ENCODE measurements around the gene CRB1. TPM values are rescaled to one million over a fixed set of nuclear protein-coding genes. Genes with fewer than 3 reads are reported as not detected.
"Not testable (repeated sequence)": the region's sequence is repeated elsewhere in the genome, so short reads cannot be mapped to it uniquely, and the experiment has no call there.

Gene CRB1
- total and polyA plus RNA-seq, 2 donors from 2014 or later: 0.16 to 1.2 TPM

DNA sequence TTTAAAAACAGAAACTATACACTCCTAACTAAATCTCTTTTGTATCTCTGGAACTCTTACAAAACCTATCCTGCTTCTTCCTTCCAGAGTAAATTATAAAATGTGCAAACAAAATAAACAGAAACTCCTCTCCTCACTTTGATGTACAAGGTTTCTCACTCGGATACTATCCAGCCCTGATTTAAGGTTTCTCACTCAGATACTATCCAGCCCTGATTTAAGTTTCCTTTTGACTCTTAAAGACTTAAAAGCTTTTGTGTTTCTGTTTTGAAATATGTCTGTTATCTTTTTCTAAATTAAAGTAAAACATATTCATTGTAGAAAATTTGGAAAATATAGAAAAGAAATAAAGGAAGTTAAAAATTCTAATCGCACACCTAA lies 132.5 kb downstream of the CRB1 start:
- Histone ChIP-seq H3K4me1 (ENCODE audit: control insufficient read depth in 2 of 3, insufficient read depth in 2 of 3, low read depth in 1 of 3, low read length in 3 of 3) (no peaks in the 10 kb centered on the region), H3K9ac (ENCODE audit: low read length in 3 of 3) (no peak overlapping the region), H3K9me3 (ENCODE audit: control insufficient read depth in 2 of 3, insufficient read depth in 1 of 3, low read length in 3 of 3) (no peaks in the 10 kb centered on the region), H3K36me3 (ENCODE audit: control insufficient read depth in 2 of 3, insufficient read depth in 3 of 3, low read length in 3 of 3) (no peaks in the 10 kb centered on the region), H3K4me3 (ENCODE audit: low read length in 3 of 3) (no peak overlapping the region), H3K27ac (ENCODE audit: low read depth in 2 of 2, low read length in 2 of 2) (no peak overlapping the region), H3K27me3 (ENCODE audit: control insufficient read depth, insufficient read depth, low read length) (no peaks in the 10 kb centered on the region)
- TF ChIP-seq, protein P1, sequence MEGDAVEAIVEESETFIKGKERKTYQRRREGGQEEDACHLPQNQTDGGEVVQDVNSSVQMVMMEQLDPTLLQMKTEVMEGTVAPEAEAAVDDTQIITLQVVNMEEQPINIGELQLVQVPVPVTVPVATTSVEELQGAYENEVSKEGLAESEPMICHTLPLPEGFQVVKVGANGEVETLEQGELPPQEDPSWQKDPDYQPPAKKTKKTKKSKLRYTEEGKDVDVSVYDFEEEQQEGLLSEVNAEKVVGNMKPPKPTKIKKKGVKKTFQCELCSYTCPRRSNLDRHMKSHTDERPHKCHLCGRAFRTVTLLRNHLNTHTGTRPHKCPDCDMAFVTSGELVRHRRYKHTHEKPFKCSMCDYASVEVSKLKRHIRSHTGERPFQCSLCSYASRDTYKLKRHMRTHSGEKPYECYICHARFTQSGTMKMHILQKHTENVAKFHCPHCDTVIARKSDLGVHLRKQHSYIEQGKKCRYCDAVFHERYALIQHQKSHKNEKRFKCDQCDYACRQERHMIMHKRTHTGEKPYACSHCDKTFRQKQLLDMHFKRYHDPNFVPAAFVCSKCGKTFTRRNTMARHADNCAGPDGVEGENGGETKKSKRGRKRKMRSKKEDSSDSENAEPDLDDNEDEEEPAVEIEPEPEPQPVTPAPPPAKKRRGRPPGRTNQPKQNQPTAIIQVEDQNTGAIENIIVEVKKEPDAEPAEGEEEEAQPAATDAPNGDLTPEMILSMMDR (IDR thresholded peaks at IDR 0.05; ENCODE audit: borderline replicate concordance, extremely low read depth, insufficient read depth): no peak
- intact Hi-C loops (cut with DNase I): no loop called here
- no peak for DNase-seq
- no peak for FAIRE-seq

DNA sequence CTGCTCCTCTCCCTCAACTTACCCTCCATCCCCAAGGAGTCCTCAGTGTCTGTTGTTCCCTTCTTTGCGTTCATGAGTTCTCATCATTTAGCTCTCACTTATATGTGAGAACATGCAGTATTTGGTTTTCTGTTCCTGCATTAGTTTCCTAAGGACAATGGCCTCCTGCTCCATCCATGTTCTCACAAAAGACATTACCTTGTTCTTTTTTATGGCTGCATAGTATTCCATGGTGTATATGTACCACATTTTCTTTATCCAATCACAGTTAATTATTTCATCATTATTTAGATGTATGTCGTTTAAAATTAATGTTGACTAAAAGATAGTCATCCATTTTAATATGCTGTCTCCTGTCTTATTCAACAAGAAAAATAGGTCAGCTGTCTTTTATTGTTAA lies 134.1 kb downstream of the CRB1 start:
- intact Hi-C loops (cut with DNase I): no loop called here
- Histone ChIP-seq H3K36me3 (ENCODE audit: control insufficient read depth in 2 of 3, insufficient read depth in 3 of 3, low read length in 3 of 3) (no peaks in the 10 kb centered on the region), H3K4me3 (ENCODE audit: low read length in 3 of 3) (no peak overlapping the region), H3K27ac (ENCODE audit: low read depth in 2 of 2, low read length in 2 of 2) (no peak overlapping the region), H3K27me3 (ENCODE audit: control insufficient read depth, insufficient read depth, low read length) (no peaks in the 10 kb centered on the region), H3K4me1 (ENCODE audit: control insufficient read depth in 2 of 3, insufficient read depth in 2 of 3, low read depth in 1 of 3, low read length in 3 of 3) (no peaks in the 10 kb centered on the region), H3K9me3 (ENCODE audit: control insufficient read depth in 2 of 3, insufficient read depth in 1 of 3, low read length in 3 of 3) (no peaks in the 10 kb centered on the region), H3K9ac (ENCODE audit: low read length in 3 of 3) (no peak overlapping the region)
- TF ChIP-seq, protein P1 (IDR thresholded peaks at IDR 0.05; ENCODE audit: borderline replicate concordance, extremely low read depth, insufficient read depth): no peak
- no peak for DNase-seq
- FAIRE-seq: no peak

DNA sequence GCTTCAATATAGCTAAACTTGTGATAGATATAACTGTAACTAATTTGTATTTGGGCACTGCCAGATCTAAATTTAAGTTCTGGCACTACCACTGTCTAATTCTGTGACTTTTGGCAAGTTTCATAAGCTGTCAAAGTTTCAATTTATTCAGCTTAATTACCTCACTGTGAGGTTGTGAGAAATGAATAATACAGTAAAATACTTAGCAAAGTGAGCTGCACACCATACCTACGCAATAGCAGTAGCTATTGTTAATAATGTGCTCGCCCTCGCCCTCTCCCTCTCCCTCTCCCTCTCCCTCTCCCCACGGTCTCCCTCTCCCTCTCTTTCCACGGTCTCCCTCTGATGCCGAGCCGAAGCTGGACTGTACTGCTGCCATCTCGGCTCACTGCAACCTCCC lies 136.7 kb downstream of the CRB1 start:
- H3K4me3 ChIP-seq (ENCODE audit: low read length in 3 of 3); H3K9me3 ChIP-seq (ENCODE audit: control insufficient read depth in 2 of 3, insufficient read depth in 1 of 3, low read length in 3 of 3); FAIRE-seq; intact Hi-C loops (cut with DNase I); H3K27ac ChIP-seq (ENCODE audit: low read depth in 2 of 2, low read length in 2 of 2); H3K4me1 ChIP-seq (ENCODE audit: control insufficient read depth in 2 of 3, insufficient read depth in 2 of 3, low read depth in 1 of 3, low read length in 3 of 3); H3K36me3 ChIP-seq (ENCODE audit: control insufficient read depth in 2 of 3, insufficient read depth in 3 of 3, low read length in 3 of 3); H3K27me3 ChIP-seq (ENCODE audit: control insufficient read depth, insufficient read depth, low read length); DNase-seq; H3K9ac ChIP-seq (ENCODE audit: low read length in 3 of 3): not testable (repeated sequence)

DNA sequence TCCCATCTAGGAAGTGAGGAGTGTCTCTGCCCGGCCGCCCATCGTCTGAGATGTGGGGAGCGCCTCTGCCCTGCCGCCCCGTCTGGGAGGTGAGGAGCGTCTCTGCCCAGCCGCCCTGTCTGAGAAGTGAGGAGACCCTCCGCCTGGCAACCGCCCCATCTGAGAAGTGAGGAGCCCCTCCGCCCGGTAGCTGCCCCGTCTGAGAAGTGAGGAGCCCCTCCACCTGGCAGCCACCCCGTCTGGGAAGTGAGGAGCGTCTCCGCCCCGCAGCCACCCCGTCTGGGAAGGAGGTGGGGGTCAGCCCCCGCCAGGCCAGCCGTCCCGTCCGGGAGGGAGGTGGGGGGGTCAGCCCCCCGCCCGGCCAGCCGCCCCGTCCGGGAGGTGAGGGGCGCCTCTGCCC lies 137.6 kb downstream of the CRB1 start:
- FAIRE-seq; H3K9me3 ChIP-seq (ENCODE audit: control insufficient read depth in 2 of 3, insufficient read depth in 1 of 3, low read length in 3 of 3): not testable (repeated sequence)

DNA sequence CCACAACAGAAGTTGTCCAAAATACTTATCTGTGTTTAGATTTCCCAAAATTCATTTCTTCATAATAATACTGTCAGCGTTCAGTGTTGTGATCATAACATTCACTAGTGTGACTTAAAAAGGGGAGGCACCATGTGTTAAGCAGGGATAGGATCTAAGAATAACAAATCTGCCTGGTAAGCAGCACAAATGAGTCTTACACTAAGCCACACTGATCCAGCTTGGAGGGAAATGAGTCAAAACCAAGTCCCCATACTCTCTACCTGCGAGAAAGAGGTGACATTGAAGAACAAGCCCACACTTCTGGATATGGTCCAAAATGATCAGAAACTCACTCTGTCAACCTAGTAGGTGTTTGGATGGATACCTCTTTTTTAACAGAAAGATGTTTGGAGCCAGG lies 145.5 kb downstream of the CRB1 start:
- H3K27ac ChIP-seq (ENCODE audit: low read depth in 2 of 2, low read length in 2 of 2): no peak overlapping the region
- H3K36me3 ChIP-seq (ENCODE audit: control insufficient read depth in 2 of 3, insufficient read depth in 3 of 3, low read length in 3 of 3): no peaks in the 10 kb centered on the region
- TF ChIP-seq, protein P1 (IDR thresholded peaks at IDR 0.05; ENCODE audit: borderline replicate concordance, extremely low read depth, insufficient read depth): no peak
- intact Hi-C loops (cut with DNase I): no loop called here
- H3K27me3 ChIP-seq (ENCODE audit: control insufficient read depth, insufficient read depth, low read length): no peaks in the 10 kb centered on the region
- H3K9ac ChIP-seq (ENCODE audit: low read length in 3 of 3): no peak overlapping the region
- DNase-seq: no peak
- H3K4me1 ChIP-seq (ENCODE audit: control insufficient read depth in 2 of 3, insufficient read depth in 2 of 3, low read depth in 1 of 3, low read length in 3 of 3): no peaks in the 10 kb centered on the region
- no peak overlapping the region for H3K4me3 ChIP-seq (ENCODE audit: low read length in 3 of 3)
- H3K9me3 ChIP-seq (ENCODE audit: control insufficient read depth in 2 of 3, insufficient read depth in 1 of 3, low read length in 3 of 3): no peaks in the 10 kb centered on the region
- no peak for FAIRE-seq

More for the DNA sequence above, 137.6 kb downstream of the CRB1 start:
- H3K27ac ChIP-seq (ENCODE audit: low read depth in 2 of 2, low read length in 2 of 2); H3K4me1 ChIP-seq (ENCODE audit: control insufficient read depth in 2 of 3, insufficient read depth in 2 of 3, low read depth in 1 of 3, low read length in 3 of 3); H3K4me3 ChIP-seq (ENCODE audit: low read length in 3 of 3); H3K36me3 ChIP-seq (ENCODE audit: control insufficient read depth in 2 of 3, insufficient read depth in 3 of 3, low read length in 3 of 3); H3K27me3 ChIP-seq (ENCODE audit: control insufficient read depth, insufficient read depth, low read length); intact Hi-C loops (cut with DNase I); H3K9ac ChIP-seq (ENCODE audit: low read length in 3 of 3): not testable (repeated sequence)
- DNase-seq: peak in 1 of 5 donors; percentile 55

Measured in kidney (tissue), 14 donors.